Hypothalamus (tissue), 51 donors: ENCODE results near the gene POLD1.
A peak's percentile ranks its signal among the peaks of the same experiment; 100 is the strongest.
"Not testable (repeated sequence)": the region's sequence is repeated elsewhere in the genome, so short reads cannot be mapped to it uniquely, and the experiment has no call there.

Source experiments
- DNase-seq, 51 donors: peaks; one replicate each; lab custom pipeline; 2025; lab: John Stamatoyannopoulos, UW

The POLD1 gene

DNA sequence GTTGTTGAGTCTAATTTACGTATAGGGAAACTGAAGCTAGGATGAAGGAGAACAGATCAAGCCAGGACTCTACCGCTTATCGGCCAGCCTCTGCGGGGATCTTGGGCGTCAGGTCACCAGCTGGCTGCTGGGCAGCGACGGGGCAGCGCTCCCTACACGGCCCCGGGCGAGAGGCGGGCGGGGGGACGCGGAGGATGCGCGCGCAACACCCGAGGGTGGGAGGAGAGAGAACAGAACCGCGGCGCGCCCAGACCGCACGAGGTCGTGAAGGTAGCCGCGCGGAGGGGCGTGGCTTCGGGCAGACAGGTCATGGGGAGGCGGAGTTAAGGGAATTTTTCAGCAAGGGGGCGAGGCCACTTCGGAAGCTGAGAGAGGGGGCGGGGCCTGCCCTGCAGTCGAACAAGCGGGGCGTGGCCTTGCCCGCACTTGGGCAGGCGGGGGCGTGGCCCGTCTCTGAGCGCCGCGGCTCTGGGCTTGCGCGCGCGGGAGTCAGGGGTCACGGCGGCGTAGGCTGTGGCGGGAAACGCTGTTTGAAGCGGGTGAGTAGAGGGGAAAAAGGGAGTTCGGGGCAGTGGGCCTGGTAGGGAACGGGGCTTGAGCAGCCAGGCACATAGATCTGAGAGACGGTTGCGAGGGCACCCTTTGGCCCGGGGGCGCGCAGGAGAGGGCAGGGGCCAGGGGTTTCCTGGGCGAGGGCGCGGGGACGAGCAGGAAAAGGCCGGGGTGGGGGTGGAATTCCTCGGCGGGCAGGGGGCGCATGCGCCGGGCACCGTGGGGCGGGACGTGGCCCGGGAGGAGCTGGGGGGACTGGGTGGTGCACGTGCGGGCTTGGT is at the start of gene POLD1:
TSS of gene POLD1 (plus strand) at position 496 of the 833 bp plus-strand sequence. CDS start 14,505 bp downstream, outside the sequence.
- DNase-seq: peak; percentile 41 to 97 (median 89)

DNA sequence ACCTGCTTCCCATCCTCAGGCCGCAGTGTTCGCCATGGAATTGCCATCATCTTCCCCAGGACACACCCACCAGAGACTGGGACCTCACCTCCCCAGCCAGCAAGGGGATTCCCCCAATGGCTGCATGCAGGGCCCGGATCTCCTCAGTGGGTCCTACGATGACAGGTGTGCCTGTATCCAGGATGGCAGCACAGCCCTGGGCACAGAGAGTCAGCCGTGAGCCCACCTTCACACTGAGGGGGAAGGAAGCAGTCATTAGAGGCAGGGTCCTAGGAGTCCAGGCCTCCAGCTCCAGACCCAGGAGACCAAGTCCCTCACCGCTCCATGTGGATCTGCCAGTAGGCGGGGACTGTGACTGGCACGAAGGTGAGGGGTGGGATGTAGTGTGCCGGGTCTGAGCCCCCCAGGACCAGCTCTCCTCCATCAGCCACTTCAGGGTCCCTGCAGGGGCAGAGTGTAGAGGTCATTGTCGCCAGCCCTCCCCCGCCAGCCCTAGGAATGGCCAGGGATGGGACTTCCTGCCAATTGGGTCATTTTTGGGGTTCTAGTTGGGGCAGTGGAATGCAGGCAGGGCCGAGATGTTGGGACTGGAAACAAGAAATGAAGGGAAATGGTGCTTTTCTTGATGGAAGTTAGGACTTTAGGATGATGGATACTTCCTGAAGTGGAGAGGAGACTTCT is 49.3 kb upstream of the POLD1 start:
- DNase-seq: no peak

DNA sequence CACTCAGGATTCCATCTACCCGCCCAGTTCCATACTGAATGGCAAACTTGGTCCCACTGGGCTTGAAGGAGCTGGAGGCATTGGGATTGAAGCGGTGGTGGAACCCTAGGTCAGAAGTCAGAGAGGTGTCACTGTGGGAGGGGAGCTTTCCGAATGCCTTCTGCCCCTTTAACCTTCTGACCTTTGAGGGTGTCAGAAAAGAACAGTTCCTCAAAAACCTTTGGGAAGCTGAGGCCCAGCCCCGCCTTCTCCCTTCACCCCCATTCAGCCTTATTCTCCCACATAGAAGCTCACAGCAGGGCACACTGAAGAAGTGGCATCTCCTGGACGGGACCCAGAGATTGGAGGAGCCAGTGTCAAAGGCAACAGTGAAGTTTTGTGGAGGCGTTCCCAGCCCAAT is 47.1 kb upstream of the POLD1 start:
- DNase-seq: not testable (repeated sequence)

DNA sequence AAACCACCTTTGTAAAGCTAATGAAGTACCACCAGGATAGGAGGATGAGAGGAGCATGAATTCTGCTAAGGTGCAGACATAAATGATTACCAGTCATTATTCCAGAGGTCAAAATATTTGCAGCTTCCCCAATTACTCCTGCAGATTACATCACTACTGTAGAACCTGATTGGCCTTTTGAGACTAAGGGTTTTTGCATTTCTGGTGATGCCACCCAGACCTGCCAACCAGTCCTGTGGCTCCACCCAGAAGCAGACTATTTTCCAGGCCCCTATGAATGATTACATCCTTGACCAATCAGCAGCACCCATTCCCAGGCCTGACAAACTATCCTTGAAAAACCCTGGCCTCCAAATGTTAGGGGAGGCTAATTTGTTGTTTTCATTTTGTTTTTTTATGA is 43.8 kb upstream of the POLD1 start:
- no peak for DNase-seq

DNA sequence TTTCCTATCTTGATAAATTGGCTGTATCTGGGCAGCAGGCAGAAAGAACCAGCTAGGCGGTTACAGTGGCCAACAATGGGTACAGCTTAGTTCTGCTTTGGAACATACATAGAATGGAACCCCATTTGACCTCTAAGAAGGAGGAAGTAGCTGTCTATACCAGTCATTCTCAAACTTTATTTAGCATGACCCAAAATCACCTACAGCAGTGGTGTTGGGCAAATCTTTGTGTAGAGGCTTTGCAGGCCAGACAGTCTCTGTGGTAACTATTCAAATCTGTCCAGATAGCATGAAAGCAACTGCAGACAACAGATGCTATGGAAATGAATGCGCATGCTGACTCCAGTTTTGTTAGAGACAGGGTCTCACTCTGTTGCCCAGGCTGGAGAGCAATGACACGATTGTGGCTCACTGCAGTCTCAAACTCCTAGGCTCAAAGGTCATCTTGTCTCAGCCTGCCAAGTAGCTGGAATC is 43.0 kb upstream of the POLD1 start:
- no peak for DNase-seq

DNA sequence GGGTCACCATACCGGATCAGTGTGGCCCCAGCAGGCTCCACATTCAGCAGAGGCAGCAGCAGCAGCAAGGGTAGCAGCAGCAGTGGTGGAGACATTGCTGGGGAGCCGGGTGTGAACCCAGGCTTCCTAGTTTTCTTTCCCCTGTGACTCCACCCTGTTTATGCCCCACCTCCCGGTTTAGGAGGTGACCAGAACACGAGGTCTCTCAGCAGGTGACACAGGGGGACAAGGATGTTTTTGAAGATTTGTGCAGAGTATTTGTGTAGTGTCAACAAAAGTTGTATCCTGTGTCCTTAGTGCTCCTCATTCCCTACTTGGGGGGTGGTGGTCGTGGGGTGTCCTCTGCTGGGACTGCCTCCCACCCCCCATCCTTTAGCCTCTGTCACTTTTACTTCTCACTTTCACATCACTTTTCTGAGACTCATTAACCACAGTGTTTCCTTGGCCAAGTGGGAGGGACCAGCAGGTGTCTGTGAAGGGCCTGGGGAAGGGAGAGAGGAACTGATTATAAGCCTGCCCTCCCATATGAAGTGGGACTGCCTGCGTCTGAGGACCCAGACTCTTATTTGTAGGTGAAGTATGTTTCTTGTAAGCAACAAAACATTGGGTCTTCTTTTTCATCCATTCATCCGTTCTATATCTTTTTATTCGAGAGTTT is 39.4 kb upstream of the POLD1 start:
- DNase-seq: peak in 1 of 51 donors; percentile 9

DNA sequence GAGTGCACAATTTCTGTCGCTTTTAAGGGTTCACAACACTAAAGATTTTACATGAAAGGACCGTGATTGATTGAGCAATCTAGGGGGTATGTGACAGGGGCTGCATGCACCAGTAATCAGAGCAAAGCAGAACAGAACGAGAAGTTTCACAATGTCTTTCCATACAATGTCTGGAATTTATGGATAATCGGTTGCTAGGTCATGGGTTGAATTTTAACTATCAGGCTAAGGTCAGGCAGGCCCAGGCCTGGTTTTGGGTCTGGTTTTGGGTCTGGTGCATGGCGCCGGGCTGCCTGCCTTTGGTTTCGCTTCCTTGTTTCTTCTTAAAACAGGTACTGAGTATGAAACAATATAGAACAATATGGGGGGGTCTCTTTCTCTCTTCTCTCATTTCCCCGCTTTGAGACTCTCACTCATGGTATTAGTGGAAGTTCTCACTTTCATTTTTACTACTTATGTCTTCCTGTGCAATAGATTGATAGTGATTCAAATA is 37.0 kb upstream of the POLD1 start:
- DNase-seq: not testable (repeated sequence)

DNA sequence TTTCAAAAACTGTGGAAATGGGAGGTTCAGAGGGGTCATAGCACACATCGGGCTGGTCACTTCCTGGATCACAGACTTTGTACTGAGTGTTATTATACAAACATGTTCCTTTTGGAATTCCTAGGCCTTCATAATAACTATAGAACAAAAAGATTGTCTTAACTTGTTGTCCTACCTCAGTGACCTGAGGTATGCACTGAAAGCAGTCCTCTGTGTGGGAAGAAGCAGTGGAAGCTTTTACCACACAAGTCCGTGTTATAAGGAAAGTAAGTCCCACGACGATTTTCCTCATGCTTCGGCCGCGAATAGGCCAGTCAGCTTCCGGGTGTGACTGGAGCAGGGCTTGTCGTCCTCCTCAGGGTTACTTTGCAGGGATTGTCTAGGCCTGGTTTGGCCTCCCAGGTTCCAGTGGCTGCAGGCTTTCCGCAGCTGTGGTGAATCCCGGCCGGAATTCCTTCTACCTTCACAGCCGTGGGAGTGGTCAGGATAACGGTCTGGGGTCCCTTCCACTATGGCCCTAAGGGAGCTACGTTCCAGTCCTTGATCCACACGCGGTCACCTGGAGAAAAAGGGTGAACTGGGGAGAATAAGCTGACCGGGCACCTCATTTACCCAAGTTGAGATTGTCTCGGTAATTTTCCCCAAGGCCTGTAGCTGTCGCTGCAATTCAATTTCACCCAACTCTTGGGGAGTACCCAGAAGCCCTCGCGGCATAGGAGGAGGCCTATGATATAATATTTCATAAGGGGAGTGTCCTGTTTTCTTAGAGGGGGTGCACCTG is 34.7 kb upstream of the POLD1 start:
- DNase-seq: no peak

DNA sequence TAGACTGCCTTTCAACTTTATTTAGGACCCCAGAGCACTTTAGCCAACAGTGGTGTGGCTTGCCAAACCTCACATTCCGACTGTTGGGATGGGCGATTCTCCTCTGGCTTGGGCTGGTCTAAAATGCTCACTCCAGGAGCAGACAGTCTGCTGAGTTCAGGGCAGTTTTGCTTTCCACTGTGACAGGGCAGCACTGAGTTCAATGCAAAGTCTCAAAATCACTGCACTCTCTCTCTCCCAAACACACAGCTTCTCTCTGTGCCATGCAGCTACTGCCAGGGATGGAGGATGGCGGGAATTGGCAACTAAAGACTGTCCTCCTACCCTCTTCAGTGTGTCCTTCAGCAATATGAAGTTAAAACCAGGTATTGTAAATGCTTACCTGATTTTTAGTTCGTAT is 31.9 kb upstream of the POLD1 start:
- DNase-seq: no peak

DNA sequence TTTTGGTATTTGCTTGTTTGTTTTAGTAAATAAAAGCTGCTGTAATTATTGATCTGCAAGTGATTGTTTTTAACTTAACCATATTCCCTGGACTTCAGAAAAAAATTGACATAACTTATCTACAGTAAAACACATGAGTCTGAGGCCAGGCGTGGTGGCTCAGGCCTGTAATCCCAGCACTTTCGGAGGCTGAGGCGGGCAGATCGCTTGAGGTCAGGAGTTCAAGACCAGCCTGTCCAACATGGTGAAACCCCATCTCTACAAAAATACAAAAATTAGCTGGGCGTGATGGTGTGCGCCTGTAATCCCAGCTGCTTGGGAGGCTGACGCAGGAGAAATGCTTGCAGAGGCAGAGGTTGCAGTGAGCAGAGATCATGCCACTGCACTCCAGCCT is 30.7 kb upstream of the POLD1 start:
- DNase-seq: not testable (repeated sequence)

DNA sequence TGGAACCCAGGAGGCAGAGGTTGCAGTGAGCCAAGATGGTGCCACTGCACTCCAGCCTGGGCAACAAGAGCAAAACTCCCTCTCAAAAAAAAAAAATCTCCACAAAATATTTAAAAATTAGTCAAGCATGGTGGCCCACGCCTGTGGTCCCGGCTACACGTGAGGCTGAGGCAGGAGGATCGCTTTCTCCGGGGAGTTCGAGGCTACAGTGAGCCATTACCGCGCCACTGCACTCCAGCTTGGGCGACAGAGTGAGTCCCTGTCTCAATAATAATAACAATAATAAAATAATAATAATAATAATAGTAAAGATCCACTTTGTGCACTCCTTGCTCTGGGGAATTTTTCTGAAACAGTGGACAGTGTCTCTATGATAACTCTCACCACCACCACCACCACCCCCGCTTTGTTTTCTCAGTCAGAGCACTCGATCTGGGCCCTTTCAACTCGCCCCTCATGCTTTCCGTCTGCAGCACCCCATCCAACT is 27.4 kb upstream of the POLD1 start:
- no peak for DNase-seq

DNA sequence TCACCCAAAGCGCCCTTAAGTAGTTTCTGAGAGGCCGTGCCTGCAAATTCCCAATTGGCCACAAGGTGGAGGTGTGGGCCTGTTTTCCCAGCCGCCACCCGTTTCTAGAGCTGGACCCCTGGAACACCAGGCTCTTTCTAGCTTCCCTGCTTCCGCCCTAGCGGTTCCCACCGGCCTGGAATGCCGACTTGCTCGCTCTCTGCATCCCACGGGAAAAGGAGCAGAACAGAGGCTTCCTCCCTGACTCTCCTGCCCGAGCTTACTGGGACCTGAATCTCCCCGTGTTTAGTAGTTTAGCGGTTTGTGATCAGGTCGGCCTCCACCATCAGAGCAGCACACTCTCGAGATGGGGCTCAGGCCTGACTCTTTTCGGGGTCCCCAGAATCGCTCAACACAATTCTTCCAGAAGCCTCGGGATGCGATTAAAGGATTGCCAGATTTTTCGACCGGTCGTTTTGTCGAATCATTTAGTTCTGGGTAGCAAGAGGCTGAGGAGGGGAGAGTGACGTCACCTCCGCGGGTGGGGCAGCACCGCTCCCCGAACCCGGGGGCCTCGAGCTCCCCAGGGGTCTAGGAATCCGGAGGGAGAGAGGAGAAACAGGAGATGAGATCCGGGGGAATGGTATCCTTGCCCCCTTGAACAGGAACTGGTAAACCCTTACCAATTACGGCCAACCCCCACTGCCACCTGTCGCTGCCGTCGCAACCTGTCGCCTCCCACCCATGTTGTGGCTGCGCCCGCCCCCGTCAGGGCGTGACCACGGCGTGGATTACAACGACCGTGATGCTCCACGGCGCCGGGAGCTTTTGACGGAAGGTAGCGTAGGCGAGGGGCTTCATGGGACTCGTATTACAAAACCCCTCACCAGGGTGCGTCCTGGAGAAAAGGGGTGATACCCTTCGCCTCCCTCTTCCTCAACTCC is 26.7 kb upstream of the POLD1 start:
- DNase-seq: peak; percentile 17 to 86 (median 66)

DNA sequence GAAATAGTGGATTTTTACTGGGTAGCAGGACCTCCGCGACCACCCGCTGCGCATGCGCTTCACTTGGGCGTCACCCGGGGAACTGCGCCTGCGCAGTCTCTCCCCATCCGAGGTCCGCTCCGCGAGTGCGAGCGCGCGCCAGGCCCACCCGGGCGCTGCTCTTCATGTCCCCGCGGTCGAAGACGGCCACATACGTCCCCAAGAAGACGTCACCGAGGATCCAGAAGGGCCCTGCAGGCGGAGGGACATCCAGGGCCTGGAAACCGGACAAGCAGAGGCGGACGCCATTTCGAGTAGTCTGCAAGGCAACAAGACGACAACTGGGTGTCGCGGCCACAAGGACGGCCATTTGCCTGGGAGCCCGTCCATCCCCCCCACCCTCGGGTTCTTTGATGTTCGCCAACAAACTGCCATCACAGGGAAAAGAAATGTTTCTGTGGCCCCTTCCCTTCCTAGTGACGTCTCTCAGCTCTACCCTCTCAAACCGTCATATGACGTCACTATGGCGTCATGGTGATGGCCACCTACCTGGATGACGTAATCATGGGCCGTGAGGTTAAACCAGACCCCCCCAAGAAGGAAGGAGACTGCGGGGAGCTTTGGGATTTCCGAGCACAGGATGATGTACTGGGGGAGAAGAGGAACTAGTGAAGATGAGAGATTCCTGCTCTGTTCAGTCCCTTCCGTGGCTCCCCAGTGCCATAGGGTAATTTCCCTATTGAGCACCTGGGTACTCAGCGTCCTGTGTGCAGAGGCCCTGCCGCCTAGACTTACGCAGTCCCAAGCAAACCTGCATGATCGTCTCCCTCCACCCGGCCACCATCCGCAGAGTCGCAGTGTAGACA is 25.4 kb upstream of the POLD1 start:
- DNase-seq: peak in 44 of 51 donors; percentile 8 to 68 (median 41)

DNA sequence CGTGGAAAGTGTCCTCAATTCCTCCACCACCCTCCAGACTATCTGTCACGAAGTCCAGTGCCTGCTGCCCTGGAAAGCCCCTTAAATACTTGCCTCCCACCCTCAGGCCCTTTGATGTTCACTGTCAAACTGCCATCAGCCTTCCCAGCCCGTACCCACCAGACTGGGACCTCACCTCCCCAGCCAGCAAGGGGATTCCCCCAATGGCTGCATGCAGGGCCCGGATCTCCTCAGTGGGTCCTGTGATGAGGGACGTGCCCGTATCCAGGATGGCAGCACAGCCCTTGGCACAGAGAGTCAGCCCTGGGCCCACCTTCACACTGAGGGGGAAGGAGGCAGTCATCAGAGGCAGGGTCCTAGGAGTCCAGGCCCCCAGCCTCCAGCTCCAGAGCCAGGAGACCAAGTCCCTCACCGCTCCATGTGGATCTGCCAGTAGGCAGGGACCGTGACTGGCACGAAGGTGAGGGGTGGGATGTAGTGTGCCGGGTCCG is 24.8 kb upstream of the POLD1 start:
- DNase-seq: no peak

DNA sequence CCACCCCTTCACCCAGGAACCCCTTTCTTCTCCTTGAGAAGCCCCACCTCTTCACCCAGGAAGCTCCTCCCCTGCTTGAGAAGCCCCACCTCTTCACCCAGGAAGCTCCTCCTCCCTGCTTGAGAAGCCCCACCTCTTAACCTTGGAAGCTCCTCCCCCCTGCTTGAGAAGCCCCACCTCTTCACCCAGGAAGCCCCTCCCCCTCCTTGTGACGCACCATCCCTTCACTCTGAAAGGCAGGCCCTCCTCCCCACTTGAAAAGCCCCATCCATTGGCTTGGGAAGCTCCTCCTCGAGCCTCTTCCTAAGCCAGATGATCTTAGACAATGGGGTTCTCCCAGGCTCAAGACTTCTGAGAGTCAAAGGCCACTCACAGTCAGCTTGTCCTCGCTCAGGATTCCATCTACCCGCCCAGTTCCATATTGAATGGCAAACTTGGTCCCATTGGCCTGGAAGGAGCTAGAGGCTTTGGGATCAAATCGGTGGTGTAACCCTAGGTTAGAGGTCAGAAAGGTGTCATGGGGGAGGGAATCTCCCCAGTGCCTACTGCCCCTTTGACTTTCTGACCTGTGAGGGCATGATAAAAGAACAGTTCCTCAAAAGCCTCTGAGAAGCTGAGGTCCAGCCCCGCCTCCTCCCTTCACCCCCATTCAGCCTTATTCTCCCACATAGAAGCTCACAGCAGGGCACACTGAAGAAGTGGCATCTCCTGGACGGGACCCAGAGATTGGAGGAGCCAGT is 22.7 kb upstream of the POLD1 start:
- no peak for DNase-seq

DNA sequence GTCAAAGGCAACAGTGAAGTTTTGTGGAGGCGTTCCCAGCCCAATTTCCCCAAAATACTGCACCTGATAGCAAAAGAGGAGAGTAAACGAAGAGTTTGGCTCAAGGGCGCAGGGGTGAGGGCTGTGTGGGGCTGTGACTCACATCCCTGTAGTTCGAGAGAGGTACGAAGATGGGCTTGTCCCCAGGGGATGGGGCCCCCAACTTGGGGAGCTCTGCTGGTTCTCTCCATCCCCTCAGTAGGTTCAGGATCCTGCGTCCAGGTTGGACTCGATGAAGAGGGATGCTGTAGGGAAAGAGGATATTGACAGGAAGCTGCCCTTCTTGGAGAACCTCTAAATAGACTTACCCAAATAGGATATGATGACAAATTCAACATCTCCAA is 22.1 kb upstream of the POLD1 start:
- DNase-seq: no peak

DNA sequence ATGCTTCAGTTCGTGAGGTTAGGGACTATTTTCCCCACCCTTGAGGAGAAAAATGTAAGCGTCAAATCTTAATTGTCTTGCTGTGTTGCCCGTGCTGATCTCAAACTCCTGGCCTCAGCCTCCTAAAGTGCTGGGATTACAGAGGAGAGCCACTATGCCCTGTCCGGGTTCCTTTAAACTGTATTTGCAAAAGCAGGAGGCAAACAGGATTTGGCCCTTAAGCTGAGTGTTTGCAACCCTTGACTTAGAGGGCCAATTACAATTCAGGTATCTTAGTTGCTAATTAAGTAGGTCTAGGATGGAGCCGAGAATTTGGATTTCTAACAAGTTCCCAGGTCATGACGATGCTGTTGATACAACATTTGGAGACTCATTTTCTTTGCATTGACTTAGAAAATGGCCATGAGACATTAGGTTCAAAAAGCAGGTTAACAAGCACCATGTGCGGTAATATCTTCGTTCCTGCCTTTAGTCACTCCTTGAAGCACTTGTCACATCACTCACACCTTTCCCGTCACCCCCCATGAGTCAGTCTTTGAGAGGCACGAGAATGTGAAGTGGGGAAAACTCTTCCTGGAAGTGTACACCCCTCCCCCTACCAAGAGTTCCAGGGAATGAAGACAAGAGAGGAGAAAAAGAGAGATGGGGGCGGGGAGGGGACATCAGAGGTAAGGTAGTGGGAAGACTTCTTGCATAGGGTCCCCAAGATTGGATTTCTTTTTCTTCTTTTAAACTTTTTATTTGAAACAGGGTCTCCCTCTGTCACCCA is 21.3 kb upstream of the POLD1 start:
- no peak for DNase-seq
